Measurements from ENCODE around the gene R3HDM4.

DNA sequence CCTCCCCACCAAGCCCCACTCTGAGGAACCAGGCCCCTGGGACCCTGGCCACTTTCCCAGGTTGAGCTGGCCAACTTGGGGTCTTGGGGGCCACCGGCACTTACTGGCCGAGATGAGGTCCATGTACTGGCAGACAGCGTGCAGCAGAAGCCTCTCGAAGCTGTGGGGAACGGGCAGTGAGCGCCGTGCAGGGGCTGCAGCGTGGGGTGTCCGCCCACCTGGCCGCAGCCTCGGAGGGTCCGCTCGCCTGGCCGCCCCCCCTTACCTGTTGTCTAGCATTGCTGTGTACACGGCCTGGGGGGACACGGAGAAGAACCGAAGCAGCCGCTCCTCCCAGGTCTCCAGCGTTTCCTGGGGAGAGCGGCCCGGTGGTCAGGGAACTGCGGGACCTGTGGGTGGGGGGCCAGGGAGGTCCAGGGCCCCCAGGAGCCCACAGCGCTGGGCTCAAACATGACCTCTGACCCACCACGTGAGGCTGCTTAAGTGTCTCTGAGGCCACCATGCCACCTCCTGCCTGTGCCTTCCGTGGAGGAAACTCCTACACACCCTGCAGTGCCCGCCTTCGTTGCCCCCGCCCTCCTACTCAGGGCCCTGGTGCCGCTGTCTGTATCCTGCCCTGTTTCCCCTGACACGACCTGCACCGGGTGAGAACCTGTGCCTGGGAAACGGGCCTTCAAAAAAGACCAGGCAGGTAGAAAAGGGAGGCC, 13.5 kb downstream of the R3HDM4 start:
- no peak for TF ChIP-seq TAF1 (IDR thresholded peaks at IDR 0.05; ENCODE audit: control insufficient read depth, extremely low read depth, insufficient read depth, low read length, severe bottlenecking)
- TF ChIP-seq POLR2A (conservative IDR thresholded peaks at IDR 0.05) = no peak
- TF ChIP-seq RB1 (IDR thresholded peaks at IDR 0.05; ENCODE audit: low read depth) = no peak
- peak; percentile 17 for TF ChIP-seq RBM22 (IDR thresholded peaks at IDR 0.05; ENCODE audit: low read depth, low read length, poor library complexity, severe bottlenecking)
- TF ChIP-seq NCOA1 (IDR thresholded peaks at IDR 0.05; ENCODE audit: low read depth) = no peak
- TF ChIP-seq ELF1 (tag; IDR thresholded peaks at IDR 0.05) = no peak
- TF ChIP-seq XRCC5 (IDR thresholded peaks at IDR 0.05; ENCODE audit: low read depth, low read length) = no peak
- TF ChIP-seq RCOR1 (IDR thresholded peaks at IDR 0.05; ENCODE audit: borderline replicate concordance in 1 of 2, low read depth in 2 of 2, low read length in 2 of 2) = no peak
- no peak for TF ChIP-seq EGR1 (conservative IDR thresholded peaks at IDR 0.05)
- TF ChIP-seq, protein P1, sequence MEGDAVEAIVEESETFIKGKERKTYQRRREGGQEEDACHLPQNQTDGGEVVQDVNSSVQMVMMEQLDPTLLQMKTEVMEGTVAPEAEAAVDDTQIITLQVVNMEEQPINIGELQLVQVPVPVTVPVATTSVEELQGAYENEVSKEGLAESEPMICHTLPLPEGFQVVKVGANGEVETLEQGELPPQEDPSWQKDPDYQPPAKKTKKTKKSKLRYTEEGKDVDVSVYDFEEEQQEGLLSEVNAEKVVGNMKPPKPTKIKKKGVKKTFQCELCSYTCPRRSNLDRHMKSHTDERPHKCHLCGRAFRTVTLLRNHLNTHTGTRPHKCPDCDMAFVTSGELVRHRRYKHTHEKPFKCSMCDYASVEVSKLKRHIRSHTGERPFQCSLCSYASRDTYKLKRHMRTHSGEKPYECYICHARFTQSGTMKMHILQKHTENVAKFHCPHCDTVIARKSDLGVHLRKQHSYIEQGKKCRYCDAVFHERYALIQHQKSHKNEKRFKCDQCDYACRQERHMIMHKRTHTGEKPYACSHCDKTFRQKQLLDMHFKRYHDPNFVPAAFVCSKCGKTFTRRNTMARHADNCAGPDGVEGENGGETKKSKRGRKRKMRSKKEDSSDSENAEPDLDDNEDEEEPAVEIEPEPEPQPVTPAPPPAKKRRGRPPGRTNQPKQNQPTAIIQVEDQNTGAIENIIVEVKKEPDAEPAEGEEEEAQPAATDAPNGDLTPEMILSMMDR (IDR thresholded peaks at IDR 0.05 in 2 of 3, conservative IDR thresholded peaks at IDR 0.05 in 1 of 3; ENCODE audit: insufficient read depth in 2 of 3, low read depth in 1 of 3, low read length in 3 of 3) = no peak
- no peak for TF ChIP-seq MAFK (IDR thresholded peaks at IDR 0.05; ENCODE audit: low read length)
- TF ChIP-seq PHF21A (IDR thresholded peaks at IDR 0.05; ENCODE audit: borderline replicate concordance, low read depth) = no peak

Data from K562 (cell line).